WTC11 (cell line): ENCODE measurements around the gene AMN. TPM values are rescaled to one million over a fixed set of nuclear protein-coding genes. Genes with fewer than 3 reads are reported as not detected.

Experiments used
- ATAC-seq: fragments of 200-7000 bp; cut with Tn5 transposase; 2 replicates; pipeline ENCODE4 v1.10.0; 2021; ENCODE audit warnings: mild to moderate bottlenecking, moderate library complexity
- CTCF ChIA-PET: fragments of 300-600 bp; sonication (Branson Sonifier 250); formaldehyde crosslinking; loops from one replicate; lab custom pipeline; 2021; ENCODE audit warnings: antibody characterized with exemption; lab: Charles Lee
- POLR2A ChIA-PET: fragments of 350-600 bp; sonication (Branson Sonifier 250); formaldehyde crosslinking; loops from one replicate; lab custom pipeline; 2021; ENCODE audit warnings: antibody characterized with exemption; lab: Charles Lee
- DNase-seq: peaks from one replicate; pipeline ENCODE4 v3.0.0; 2021; ENCODE audit warnings: low spot score
- H3K27ac Mint-ChIP-seq: 2 replicates; pipeline ENCODE4 v1.8.0; 2021; ENCODE audit warnings: mixed read lengths
- H3K27me3 Mint-ChIP-seq: 2 replicates; pipeline ENCODE4 v1.8.0; 2021; ENCODE audit warnings: low read depth, mild to moderate bottlenecking, moderate library complexity, mixed read lengths
- H3K36me3 Mint-ChIP-seq: 2 replicates; pipeline ENCODE4 v1.8.0; 2021; ENCODE audit warnings: mixed read lengths
- H3K4me1 Mint-ChIP-seq: 2 replicates; pipeline ENCODE4 v1.8.0; 2022; ENCODE audit warnings: mixed read lengths
- H3K4me3 Mint-ChIP-seq: 2 replicates; pipeline ENCODE4 v1.8.0; 2021; ENCODE audit warnings: mild to moderate bottlenecking, moderate library complexity, mixed read lengths
- H3K9me3 Mint-ChIP-seq: 2 replicates; pipeline ENCODE4 v1.8.0; 2021; ENCODE audit warnings: mixed read lengths
- ARID4B ChIP-seq: sonication (generic); formaldehyde crosslinking; IDR thresholded peaks from 2 replicates; pipeline ENCODE4 v1.8.0; 2023; ENCODE audit warnings: missing genetic modification reagents, mild to moderate bottlenecking, borderline replicate concordance
- ATF2 ChIP-seq: sonication (generic); formaldehyde crosslinking; IDR thresholded peaks from 2 replicates; pipeline ENCODE4 v1.8.1; 2022; ENCODE audit warnings: low read depth, missing genetic modification reagents, borderline replicate concordance
- CREB1 ChIP-seq: sonication (generic); formaldehyde crosslinking; IDR thresholded peaks from 2 replicates; pipeline ENCODE4 v1.8.0; 2023; ENCODE audit warnings: mild to moderate bottlenecking, missing genetic modification reagents
- CREM ChIP-seq: sonication (generic); formaldehyde crosslinking; IDR thresholded peaks from 2 replicates; pipeline ENCODE4 v1.8.1; 2022; ENCODE audit warnings: mild to moderate bottlenecking, missing genetic modification reagents, moderate library complexity
- CTCF ChIP-seq: fragments of 200-600 bp; IDR thresholded peaks from 2 replicates; pipeline ENCODE4 v1.8.0; 2022; ENCODE audit warnings: antibody characterized with exemption
- E2F4 ChIP-seq: sonication (generic); formaldehyde crosslinking; IDR thresholded peaks from 2 replicates; pipeline ENCODE4 v1.8.1; 2022; ENCODE audit warnings: low read depth, mild to moderate bottlenecking, moderate library complexity, missing genetic modification reagents, borderline replicate concordance
- FOXP1 ChIP-seq: sonication (generic); formaldehyde crosslinking; IDR thresholded peaks from 2 replicates; pipeline ENCODE4 v1.8.0; 2022; ENCODE audit warnings: missing genetic modification reagents, mild to moderate bottlenecking, moderate library complexity, borderline replicate concordance
- JUN ChIP-seq: sonication (generic); formaldehyde crosslinking; IDR thresholded peaks from 2 replicates; pipeline ENCODE4 v1.8.0; 2023; ENCODE audit warnings: mild to moderate bottlenecking, missing genetic modification reagents
- NFE2L1 ChIP-seq: sonication (generic); formaldehyde crosslinking; IDR thresholded peaks from 2 replicates; pipeline ENCODE4 v1.8.1; 2023; ENCODE audit warnings: missing genetic modification reagents
- NR1H2 ChIP-seq: sonication (generic); formaldehyde crosslinking; IDR thresholded peaks from 2 replicates; pipeline ENCODE4 v1.9.0; 2021; ENCODE audit warnings: mild to moderate bottlenecking, moderate library complexity, missing genetic modification reagents
- SMAD3 ChIP-seq: sonication (generic); formaldehyde crosslinking; IDR thresholded peaks from 2 replicates; pipeline ENCODE4 v1.8.0; 2022; ENCODE audit warnings: missing genetic modification reagents, mild to moderate bottlenecking, borderline replicate concordance
- TEAD1 ChIP-seq: sonication (generic); formaldehyde crosslinking; IDR thresholded peaks from 2 replicates; pipeline ENCODE4 v1.8.0; 2022; ENCODE audit warnings: mild to moderate bottlenecking, missing genetic modification reagents
- USF2 ChIP-seq: sonication (generic); formaldehyde crosslinking; IDR thresholded peaks from 2 replicates; pipeline ENCODE4 v1.8.1; 2023; ENCODE audit warnings: mild to moderate bottlenecking, missing genetic modification reagents, moderate library complexity
- ZBTB21 ChIP-seq: sonication (generic); formaldehyde crosslinking; IDR thresholded peaks from 2 replicates; pipeline ENCODE4 v1.8.1; 2023; ENCODE audit warnings: mild to moderate bottlenecking, missing genetic modification reagents, borderline replicate concordance
- ZBTB43 ChIP-seq: sonication (generic); formaldehyde crosslinking; IDR thresholded peaks from 2 replicates; pipeline ENCODE4 v1.8.1; 2023; ENCODE audit warnings: mild to moderate bottlenecking, missing genetic modification reagents
- ZNF317 ChIP-seq: sonication (generic); formaldehyde crosslinking; IDR thresholded peaks from 2 replicates; pipeline ENCODE4 v1.8.1; 2023; ENCODE audit warnings: low read depth, mild to moderate bottlenecking, moderate library complexity, missing genetic modification reagents, borderline replicate concordance
- ZNF423 ChIP-seq: fragments of 250-450 bp; sonication (Bioruptor Pico); IDR thresholded peaks from 2 replicates; pipeline ENCODE4 v2.1.2; 2022; ENCODE audit warnings: mild to moderate bottlenecking, moderate library complexity
- total RNA-seq: library from RNA; stranded (reverse); gene quantifications from 3 replicates; pipeline ENCODE4 v1.2.3, GENCODE V29; 2021
- TF ChIP-seq, protein P1 (sequence below): fragments of 250-450 bp; sonication (Bioruptor Pico); IDR thresholded peaks from 2 replicates; pipeline ENCODE4 v1.8.0; 2021; ENCODE audit warnings: mild to moderate bottlenecking
- TF ChIP-seq, protein P2 (sequence below): sonication (generic); formaldehyde crosslinking; IDR thresholded peaks from 2 replicates; pipeline ENCODE4 v1.8.0; 2022; ENCODE audit warnings: mild to moderate bottlenecking, missing genetic modification reagents
- TF ChIP-seq, protein P3 (sequence below): sonication (generic); formaldehyde crosslinking; IDR thresholded peaks from 2 replicates; pipeline ENCODE4 v1.8.1; 2022; ENCODE audit warnings: mild to moderate bottlenecking, missing genetic modification reagents, moderate library complexity, borderline replicate concordance

AMN gene
- total RNA-seq, 1 experiment from 2014 or later: 2.8 TPM

DNA sequence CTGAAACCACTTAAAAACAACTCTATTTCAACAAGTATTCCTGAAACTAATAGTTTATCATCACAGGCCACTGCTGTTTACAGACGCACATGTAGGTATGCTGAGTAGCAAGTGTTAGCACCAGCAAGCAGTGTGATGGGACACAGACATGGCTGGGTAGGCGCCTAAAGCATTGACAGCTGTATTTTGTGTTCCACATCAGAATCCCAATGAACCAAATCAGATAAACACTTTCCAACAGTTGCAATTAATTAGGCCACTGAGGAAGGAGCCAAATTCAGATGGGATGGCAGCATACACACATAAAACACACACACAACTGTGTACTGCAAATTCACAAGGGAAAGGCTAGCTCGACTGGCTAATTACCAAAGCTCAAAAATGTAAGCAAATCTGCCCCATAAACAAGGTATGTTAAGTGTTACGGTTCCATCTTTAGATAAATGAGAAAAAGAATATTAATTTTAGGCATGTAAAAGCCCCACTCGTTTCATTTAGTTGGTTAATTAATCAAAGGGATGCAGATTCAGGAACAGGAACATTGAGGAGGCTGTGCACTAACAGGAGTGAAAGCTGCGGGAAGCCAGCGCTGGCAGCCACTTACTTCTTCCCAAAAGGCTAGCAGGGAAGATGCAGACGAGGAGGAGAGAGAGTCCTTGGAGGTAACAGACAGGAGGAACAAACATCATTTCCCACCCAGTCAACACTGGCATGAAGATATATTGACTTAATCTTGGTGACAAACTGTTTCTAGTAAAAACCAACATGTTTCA lies 33.4 kb downstream of the AMN start (continued):
- TF ChIP-seq SMAD3 (CRISPR knock-in tag) (no peak), USF2 (CRISPR knock-in tag) (no peak)

- no peaks in the 10 kb centered on the region for H3K9me3 Mint-ChIP-seq
- CTCF ChIA-PET: no interaction called here
- no peaks in the 10 kb centered on the region for H3K27me3 Mint-ChIP-seq
- ATAC-seq (no peak), DNase-seq (no peak)
- H3K4me3 Mint-ChIP-seq: no peak overlapping the region
- TF ChIP-seq NFE2L1 (CRISPR knock-in tag) (no peak), ATF2 (no peak), E2F4 (CRISPR knock-in tag) (no peak), SMAD3 (CRISPR knock-in tag) (no peak), CREM (CRISPR knock-in tag) (no peak), FOXP1 (CRISPR knock-in tag) (no peak), ZNF423 (CRISPR knock-in tag) (no peak), ZBTB43 (CRISPR knock-in tag) (no peak), CTCF (no peak), NR1H2 (CRISPR knock-in tag) (no peak), ZNF317 (CRISPR knock-in tag) (no peak), JUN (CRISPR knock-in tag) (no peak), CREB1 (CRISPR knock-in tag) (no peak), TEAD1 (no peak), ZBTB21 (CRISPR knock-in tag) (no peak), ARID4B (CRISPR knock-in tag) (no peak)
- TF ChIP-seq, protein P1, sequence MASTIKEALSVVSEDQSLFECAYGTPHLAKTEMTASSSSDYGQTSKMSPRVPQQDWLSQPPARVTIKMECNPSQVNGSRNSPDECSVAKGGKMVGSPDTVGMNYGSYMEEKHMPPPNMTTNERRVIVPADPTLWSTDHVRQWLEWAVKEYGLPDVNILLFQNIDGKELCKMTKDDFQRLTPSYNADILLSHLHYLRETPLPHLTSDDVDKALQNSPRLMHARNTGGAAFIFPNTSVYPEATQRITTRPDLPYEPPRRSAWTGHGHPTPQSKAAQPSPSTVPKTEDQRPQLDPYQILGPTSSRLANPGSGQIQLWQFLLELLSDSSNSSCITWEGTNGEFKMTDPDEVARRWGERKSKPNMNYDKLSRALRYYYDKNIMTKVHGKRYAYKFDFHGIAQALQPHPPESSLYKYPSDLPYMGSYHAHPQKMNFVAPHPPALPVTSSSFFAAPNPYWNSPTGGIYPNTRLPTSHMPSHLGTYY (CRISPR knock-in tag): no peak
- TF ChIP-seq, protein P2, sequence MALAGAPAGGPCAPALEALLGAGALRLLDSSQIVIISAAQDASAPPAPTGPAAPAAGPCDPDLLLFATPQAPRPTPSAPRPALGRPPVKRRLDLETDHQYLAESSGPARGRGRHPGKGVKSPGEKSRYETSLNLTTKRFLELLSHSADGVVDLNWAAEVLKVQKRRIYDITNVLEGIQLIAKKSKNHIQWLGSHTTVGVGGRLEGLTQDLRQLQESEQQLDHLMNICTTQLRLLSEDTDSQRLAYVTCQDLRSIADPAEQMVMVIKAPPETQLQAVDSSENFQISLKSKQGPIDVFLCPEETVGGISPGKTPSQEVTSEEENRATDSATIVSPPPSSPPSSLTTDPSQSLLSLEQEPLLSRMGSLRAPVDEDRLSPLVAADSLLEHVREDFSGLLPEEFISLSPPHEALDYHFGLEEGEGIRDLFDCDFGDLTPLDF (CRISPR knock-in tag): no peak
- TF ChIP-seq, protein P3, sequence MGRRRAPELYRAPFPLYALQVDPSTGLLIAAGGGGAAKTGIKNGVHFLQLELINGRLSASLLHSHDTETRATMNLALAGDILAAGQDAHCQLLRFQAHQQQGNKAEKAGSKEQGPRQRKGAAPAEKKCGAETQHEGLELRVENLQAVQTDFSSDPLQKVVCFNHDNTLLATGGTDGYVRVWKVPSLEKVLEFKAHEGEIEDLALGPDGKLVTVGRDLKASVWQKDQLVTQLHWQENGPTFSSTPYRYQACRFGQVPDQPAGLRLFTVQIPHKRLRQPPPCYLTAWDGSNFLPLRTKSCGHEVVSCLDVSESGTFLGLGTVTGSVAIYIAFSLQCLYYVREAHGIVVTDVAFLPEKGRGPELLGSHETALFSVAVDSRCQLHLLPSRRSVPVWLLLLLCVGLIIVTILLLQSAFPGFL: no peak
- H3K27ac Mint-ChIP-seq: no peak overlapping the region
- POLR2A ChIA-PET: no interaction called here
- H3K36me3 Mint-ChIP-seq: peaks cover 55% of the 10 kb centered on the region
- H3K4me1 Mint-ChIP-seq: no peaks in the 10 kb centered on the region
Observed at GRCh38 chr14:102957222-102957621, 34.8 kb downstream of the AMN start.
